ENCODE data around the gene ERAL1. TPM values are rescaled to one million over a fixed set of nuclear protein-coding genes. Genes with fewer than 3 reads are reported as not detected.
A peak's percentile ranks its signal among the peaks of the same experiment; 100 is the strongest.

Gene ERAL1
- total and polyA plus RNA-seq, 2 of the 13 experiments (the other 11 are each of a cell fraction or from before 2014, with no cell fraction given), result 46.9 to 72.2 TPM

DNA sequence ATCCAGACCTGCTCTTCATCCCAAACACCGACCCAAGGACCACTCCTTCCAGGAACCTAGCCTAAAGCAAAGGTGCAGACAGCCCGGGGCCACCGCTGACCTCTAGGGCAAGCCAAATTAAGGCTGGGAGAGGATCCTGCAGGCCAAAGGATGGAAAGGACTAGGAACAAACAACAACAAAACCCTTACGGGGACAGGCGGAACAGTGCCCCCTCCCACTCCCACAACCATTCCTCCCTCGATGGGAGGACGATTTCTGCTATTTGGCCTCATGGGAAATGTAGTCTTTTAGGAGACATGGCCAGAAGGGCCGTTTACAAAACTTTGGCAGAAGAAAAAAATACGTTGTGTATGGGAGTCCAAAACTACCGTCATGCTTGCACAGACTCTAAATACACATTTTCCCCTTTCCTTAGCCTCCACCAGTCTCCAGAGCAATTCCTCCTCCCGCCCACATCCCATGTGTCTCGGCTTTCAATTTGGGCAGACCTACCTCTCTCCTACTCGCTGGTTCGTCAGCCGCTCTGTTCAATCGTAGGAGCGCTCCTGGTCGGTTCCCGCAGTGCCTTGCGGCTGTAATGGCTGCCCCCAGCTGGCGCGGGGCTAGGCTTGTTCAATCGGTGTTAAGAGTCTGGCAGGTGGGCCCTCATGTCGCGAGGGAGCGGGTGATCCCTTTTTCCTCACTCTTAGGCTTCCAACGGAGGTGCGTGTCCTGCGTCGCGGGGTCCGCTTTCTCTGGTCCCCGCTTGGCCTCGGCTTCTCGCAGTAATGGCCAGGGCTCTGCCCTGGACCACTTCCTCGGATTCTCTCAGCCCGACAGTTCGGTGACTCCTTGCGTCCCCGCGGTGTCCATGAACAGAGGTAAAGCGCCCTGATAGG is at the start of gene ERAL1 (continued):
- TF ChIP-seq TSC22D2 (CRISPR knock-in tag; IDR thresholded peaks at IDR 0.05; ENCODE audit: borderline replicate concordance) (peak; percentile 74; the same call in 1 of the 2 replicates), XRCC5 (optimal IDR thresholded peaks at IDR 0.05; ENCODE audit: low read length) (peak; percentile 62), RORA (CRISPR knock-in tag; IDR thresholded peaks at IDR 0.05) (no peak), SP1 (IDR thresholded peaks at IDR 0.05) (no peak), SP1 (CRISPR knock-in tag; IDR thresholded peaks at IDR 0.05) (no peak; the same call in none of the 2 replicates), ZNF510 (CRISPR knock-in tag; IDR thresholded peaks at IDR 0.05; ENCODE audit: low read depth) (no peak; the same call in 1 of the 2 replicates), ZNF546 (CRISPR knock-in tag; conservative IDR thresholded peaks at IDR 0.05) (no peak), ZNF816 (CRISPR knock-in tag; IDR thresholded peaks at IDR 0.05; ENCODE audit: borderline replicate concordance) (no peak), ZNF331 (CRISPR knock-in tag; IDR thresholded peaks at IDR 0.05) (peak; percentile 58; the same call in 1 of the 2 replicates), HDAC6 (IDR thresholded peaks at IDR 0.05; ENCODE audit: low read depth, low read length) (no peak), RFX1 (IDR thresholded peaks at IDR 0.05) (no peak), SPEN (CRISPR knock-in tag; IDR thresholded peaks at IDR 0.05; ENCODE audit: low read depth) (peak; percentile 22; the same call in 1 of the 2 replicates), ZBTB7A (CRISPR knock-in tag; IDR thresholded peaks at IDR 0.05) (no peak), CCDC6 (CRISPR knock-in tag; IDR thresholded peaks at IDR 0.05) (no peak), SIN3B (IDR thresholded peaks at IDR 0.05; ENCODE audit: low read length) (peak; percentile 98), PAF1 (CRISPR knock-in tag; IDR thresholded peaks at IDR 0.05) (no peak), FOXP4 (CRISPR knock-in tag; IDR thresholded peaks at IDR 0.05) (no peak; the same call in 1 of the 2 replicates), ZNF644 (CRISPR knock-in tag; IDR thresholded peaks at IDR 0.05; ENCODE audit: low read depth) (no peak), MEIS1 (CRISPR knock-in tag; IDR thresholded peaks at IDR 0.05; ENCODE audit: borderline replicate concordance) (no peak)
- TF ChIP-seq, protein P1, sequence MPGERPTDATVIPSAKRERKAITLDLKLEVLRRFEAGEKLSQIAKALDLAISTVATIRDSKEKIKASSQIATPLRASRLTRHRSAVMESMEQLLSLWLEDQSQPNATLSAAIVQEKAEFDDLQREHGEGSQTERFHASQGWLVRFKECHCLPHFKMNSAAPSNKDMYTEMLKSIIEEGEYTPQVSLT (CRISPR knock-in tag; IDR thresholded peaks at IDR 0.05; ENCODE audit: borderline replicate concordance, low read depth), result no peak
- TF ChIP-seq, protein P2, sequence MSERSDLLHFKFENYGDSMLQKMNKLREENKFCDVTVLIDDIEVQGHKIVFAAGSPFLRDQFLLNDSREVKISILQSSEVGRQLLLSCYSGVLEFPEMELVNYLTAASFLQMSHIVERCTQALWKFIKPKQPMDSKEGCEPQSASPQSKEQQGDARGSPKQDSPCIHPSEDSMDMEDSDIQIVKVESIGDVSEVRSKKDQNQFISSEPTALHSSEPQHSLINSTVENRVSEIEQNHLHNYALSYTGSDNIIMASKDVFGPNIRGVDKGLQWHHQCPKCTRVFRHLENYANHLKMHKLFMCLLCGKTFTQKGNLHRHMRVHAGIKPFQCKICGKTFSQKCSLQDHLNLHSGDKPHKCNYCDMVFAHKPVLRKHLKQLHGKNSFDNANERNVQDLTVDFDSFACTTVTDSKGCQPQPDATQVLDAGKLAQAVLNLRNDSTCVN (CRISPR knock-in tag; IDR thresholded peaks at IDR 0.05; ENCODE audit: borderline replicate concordance), result peak; percentile 64; the same call in 1 of the 2 replicates
- TF ChIP-seq, protein P3, sequence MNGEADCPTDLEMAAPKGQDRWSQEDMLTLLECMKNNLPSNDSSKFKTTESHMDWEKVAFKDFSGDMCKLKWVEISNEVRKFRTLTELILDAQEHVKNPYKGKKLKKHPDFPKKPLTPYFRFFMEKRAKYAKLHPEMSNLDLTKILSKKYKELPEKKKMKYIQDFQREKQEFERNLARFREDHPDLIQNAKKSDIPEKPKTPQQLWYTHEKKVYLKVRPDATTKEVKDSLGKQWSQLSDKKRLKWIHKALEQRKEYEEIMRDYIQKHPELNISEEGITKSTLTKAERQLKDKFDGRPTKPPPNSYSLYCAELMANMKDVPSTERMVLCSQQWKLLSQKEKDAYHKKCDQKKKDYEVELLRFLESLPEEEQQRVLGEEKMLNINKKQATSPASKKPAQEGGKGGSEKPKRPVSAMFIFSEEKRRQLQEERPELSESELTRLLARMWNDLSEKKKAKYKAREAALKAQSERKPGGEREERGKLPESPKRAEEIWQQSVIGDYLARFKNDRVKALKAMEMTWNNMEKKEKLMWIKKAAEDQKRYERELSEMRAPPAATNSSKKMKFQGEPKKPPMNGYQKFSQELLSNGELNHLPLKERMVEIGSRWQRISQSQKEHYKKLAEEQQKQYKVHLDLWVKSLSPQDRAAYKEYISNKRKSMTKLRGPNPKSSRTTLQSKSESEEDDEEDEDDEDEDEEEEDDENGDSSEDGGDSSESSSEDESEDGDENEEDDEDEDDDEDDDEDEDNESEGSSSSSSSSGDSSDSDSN (CRISPR knock-in tag; IDR thresholded peaks at IDR 0.05), result peak; percentile 57; the same call in 1 of the 2 replicates
- TF ChIP-seq, protein P4, sequence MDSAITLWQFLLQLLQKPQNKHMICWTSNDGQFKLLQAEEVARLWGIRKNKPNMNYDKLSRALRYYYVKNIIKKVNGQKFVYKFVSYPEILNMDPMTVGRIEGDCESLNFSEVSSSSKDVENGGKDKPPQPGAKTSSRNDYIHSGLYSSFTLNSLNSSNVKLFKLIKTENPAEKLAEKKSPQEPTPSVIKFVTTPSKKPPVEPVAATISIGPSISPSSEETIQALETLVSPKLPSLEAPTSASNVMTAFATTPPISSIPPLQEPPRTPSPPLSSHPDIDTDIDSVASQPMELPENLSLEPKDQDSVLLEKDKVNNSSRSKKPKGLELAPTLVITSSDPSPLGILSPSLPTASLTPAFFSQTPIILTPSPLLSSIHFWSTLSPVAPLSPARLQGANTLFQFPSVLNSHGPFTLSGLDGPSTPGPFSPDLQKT (CRISPR knock-in tag; IDR thresholded peaks at IDR 0.05; ENCODE audit: borderline replicate concordance), result no peak

Measured in HepG2 (cell line).